Measurements from ENCODE around the gene TTC4.
"Not testable (repeated sequence)": the region's sequence is repeated elsewhere in the genome, so short reads cannot be mapped to it uniquely, and the experiment has no call there.

Gene TTC4

DNA sequence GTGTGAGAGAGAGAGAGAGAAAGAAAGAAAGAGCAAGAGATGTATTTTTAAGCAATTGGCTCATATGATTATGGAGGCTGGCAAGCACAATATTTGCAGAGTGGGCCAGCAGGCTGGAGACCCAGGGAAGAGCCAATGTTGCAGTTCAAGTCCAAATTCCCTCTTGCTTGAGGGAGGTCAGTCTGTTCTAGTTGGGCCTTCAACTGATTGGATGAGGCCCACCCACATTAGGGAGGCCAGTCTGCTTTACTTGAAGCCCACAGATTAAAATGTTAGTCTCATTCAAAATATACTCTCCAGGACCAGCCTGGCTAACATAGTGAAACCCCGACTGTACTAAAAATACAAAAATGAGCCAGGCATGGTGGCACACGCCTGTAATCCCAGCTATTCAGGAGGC, 57.3 kb downstream of the TTC4 start:
- TF ChIP-seq, protein P1, sequence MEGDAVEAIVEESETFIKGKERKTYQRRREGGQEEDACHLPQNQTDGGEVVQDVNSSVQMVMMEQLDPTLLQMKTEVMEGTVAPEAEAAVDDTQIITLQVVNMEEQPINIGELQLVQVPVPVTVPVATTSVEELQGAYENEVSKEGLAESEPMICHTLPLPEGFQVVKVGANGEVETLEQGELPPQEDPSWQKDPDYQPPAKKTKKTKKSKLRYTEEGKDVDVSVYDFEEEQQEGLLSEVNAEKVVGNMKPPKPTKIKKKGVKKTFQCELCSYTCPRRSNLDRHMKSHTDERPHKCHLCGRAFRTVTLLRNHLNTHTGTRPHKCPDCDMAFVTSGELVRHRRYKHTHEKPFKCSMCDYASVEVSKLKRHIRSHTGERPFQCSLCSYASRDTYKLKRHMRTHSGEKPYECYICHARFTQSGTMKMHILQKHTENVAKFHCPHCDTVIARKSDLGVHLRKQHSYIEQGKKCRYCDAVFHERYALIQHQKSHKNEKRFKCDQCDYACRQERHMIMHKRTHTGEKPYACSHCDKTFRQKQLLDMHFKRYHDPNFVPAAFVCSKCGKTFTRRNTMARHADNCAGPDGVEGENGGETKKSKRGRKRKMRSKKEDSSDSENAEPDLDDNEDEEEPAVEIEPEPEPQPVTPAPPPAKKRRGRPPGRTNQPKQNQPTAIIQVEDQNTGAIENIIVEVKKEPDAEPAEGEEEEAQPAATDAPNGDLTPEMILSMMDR (IDR thresholded peaks at IDR 0.05; ENCODE audit: control insufficient read depth, insufficient read depth, low read depth, low read length, missing control alignments), result no peak
- no peak for DNase-seq (ENCODE audit: low read depth)
- H3K4me3 ChIP-seq (ENCODE audit: control insufficient read depth, low read depth, low read length), result no peak overlapping the region

DNA sequence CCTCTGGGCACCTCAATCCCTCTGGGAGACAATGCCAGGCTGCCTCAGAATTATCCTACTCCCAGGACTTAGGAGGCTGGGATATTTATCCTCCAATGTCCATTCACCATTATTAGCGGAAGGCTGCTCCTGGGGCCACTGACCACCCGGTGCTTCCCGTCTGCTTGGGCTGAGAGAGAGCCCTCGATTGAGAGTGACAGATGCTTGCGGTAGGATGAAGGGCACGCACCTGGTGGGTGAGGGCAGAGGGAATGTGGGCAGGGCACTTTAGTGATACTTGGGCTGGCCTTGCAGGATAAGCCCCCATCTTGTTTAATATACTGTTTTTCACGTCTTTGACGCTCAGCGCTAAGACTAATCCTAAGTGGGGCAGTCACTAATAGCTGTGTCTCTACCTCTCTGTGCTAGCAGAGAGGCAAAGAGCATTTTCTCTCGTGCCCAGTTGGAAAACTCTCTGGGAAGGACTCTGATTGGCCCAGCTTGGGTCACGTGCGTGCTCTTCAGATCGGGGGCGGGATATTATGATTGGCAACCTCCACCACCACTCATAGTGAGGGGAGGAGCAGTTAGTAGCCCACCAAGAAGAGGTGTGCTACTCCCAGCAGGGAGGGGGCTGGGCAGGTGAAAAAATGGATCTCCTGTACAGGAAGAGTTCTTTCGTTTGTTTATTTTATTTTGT, 59.3 kb downstream of the TTC4 start:
- TF ChIP-seq, protein P1 (IDR thresholded peaks at IDR 0.05; ENCODE audit: control insufficient read depth, insufficient read depth, low read depth, low read length, missing control alignments), result no peak
- H3K4me3 ChIP-seq (ENCODE audit: control insufficient read depth, low read depth, low read length), result no peak overlapping the region
- no peak for DNase-seq (ENCODE audit: low read depth)

DNA sequence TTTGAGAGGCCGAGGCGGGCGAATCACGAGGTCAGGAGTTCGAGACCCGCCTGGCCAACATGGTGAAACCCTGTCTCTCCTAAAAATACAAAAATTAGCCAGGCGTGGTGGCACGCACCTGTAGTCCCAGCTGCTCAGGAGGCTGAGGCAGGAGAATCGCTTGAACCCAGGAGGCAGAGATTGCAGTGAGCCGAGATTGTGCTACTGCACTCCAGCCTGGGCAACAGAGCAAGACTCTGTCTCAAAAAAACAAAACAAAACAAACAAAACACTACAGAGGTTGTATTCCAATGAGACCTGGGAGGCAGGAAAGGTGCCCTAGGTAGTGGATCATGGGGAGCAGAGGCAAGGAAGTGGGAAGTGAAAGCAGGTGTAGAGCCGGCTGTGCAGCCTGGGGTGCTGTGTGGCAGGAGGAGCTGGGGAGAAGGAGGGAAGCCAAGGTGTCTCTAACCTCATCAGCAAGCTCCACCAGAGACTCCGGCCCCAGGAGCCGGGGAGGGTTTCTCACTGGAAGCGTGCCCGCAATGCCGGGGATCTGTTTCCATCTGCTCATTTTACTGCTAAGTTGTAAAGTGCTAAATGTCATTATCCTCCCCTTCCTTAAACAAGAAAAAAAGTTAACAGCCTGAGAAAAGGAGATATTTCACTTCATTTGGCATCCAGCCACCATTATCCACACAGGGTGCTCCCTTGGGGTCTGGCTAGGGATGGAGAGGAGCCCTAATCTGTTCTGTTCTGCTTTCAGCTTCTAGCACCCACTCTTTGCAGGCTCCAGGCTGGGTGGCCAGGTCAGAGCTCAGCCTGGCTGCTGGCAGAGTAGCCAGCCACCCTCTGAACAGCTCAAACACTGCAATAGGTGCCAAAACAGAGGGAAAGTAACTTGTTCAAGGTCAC, 60.4 kb downstream of the TTC4 start:
- not testable (repeated sequence) for DNase-seq (ENCODE audit: low read depth); H3K4me3 ChIP-seq (ENCODE audit: control insufficient read depth, low read depth, low read length)

DNA sequence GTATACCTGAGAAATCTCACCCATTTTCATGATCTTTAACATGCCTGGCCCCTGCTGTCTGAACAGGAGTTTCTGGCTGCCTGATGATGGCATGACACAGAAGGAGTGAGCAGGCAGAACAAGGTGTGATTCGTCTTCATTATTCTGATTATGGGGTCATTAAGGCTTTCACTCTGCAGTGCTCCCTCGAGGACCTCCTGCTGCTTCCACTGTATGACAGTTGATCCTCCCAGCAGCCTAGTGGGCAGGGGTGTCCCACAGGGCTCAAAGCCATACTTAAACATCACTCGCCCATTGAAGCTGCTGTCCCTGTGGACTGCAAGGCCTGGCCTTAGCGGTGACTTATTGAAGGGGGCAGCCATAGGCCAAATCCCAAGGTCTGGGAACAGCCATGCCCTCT, 61.4 kb downstream of the TTC4 start:
- H3K4me3 ChIP-seq (ENCODE audit: control insufficient read depth, low read depth, low read length), result no peak overlapping the region
- no peak for DNase-seq (ENCODE audit: low read depth)
- TF ChIP-seq, protein P1 (IDR thresholded peaks at IDR 0.05; ENCODE audit: control insufficient read depth, insufficient read depth, low read depth, low read length, missing control alignments), result no peak

DNA sequence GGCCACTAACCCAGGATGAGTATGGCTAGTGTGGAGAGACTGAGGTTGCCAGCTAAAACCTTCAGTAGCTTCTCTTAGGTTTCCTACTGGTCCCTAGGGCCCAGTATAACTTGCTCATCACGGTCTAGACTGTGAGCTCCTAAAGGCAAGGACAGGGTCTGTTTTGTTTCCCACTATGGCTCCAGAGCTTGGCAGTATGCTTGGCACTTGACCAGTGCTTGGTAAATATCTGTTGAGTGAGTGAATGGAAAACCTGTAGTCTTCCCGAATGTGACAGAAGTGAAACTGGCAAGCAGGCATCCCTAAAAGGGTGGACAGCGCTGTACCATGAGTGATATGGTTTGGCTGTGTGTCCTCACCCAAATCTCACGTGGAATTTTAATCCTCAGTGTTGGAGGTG, 61.8 kb downstream of the TTC4 start:
- TF ChIP-seq, protein P1 (IDR thresholded peaks at IDR 0.05; ENCODE audit: control insufficient read depth, insufficient read depth, low read depth, low read length, missing control alignments), result no peak
- H3K4me3 ChIP-seq (ENCODE audit: control insufficient read depth, low read depth, low read length), result no peak overlapping the region
- no peak for DNase-seq (ENCODE audit: low read depth)

DNA sequence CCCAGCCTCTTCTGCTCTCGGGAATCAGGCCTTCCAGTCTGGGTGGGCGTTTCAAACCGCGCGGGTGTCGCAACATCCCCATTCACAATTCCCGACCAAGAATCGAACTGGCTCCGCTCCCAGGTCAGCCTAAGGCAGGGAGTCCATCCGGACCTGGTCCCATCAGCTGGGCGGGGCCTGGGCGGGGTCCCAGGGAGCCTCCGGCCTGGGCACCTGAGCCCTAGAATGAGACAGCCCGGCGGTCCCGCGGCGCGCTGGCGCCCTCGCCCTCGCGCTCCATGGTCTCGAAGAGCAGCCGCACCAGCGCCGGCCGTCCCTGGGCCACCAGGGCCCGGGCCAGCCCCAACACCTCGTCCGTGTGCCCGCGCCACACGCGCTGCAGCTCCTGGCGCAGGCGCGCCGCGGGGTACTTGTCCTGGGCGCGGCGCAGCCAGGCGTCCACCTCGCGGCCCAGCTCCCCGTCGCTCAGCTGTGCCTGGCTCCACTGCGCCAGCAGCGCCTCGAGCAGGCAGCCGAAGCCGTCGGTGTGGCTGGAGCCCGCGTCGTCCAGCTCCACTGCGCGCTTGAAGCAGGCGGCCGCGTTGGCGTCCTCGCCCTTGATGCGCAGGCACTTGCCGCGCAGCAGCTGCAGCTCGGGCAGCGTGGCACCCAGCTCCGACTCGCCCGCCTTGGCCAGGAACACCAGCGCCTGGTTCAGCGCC, 65.5 kb downstream of the TTC4 start:
- TF ChIP-seq, protein P1 (IDR thresholded peaks at IDR 0.05; ENCODE audit: control insufficient read depth, insufficient read depth, low read depth, low read length, missing control alignments), result no peak
- DNase-seq (ENCODE audit: low read depth), result no peak
- H3K4me3 ChIP-seq (ENCODE audit: control insufficient read depth, low read depth, low read length), result no peak overlapping the region
